ENCODE data around the gene ZBTB12. TPM values are rescaled to one million over a fixed set of nuclear protein-coding genes. Genes with fewer than 3 reads are reported as not detected.

The ZBTB12 gene
- total and polyA plus RNA-seq, 10 of the 15 experiments (the other 5 are each of a cell fraction or from before 2014, with no cell fraction given) = 0.81 to 4.5 (median 1.7) TPM; not detected in 4

DNA sequence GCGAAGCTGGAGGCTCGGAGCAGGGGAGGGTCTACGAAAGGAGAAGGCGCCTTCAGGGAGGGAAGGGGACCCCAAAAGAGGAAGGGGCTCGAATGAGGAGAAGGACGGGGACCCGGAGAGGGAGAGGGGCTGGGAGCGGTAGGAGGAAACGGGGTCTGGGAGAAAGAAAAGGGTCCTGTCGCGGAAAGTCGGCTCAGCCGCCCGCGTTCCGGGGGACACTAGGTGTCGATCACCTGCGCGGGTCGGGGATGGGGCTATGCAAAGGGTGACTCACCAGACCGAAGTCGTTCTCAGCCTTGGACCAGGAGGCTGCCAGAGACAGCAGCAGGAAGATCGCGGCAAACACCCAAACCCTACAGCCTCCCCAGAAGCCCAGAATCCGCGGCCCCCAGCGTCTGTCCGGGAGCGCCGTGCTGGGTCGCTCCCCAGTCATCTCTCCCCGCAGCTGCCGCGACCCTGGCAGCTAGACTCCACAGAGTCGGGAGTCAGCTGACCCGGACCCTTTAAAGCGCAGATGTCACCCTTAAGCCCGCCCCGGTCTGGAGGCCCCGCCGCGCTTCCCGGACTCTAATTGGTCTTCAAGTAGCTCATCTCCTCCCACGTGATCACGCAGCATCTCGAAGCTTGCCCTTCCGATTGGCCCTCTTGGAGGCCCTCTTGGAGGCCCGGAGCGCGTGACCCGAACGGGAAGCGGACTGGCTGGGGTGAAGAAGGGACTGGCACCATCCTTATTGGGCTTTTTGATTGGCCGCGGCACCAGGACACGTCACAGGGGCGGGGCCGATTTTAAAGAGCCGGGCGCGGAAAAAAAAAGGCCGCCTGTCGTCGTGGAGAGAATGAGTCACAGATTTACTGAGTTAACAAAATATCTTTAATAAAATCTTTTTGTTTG, 39.3 kb downstream of the ZBTB12 start, which contains the start of gene NEU1 (continued):
- TF ChIP-seq ZBTB40 (IDR thresholded peaks at IDR 0.05; ENCODE audit: borderline replicate concordance) (peak; percentile 65; the same call in 1 of the 2 replicates), NBN (IDR thresholded peaks at IDR 0.05) (0 out of 2 replicates have a peak, but pooled peaks have one; percentile 59), ZBTB11 (CRISPR knock-in tag; IDR thresholded peaks at IDR 0.05) (no peak), CBX3 (IDR thresholded peaks at IDR 0.05; ENCODE audit: borderline replicate concordance, low read depth) (no peak), SKIL (IDR thresholded peaks at IDR 0.05; ENCODE audit: low read depth, poor library complexity, severe bottlenecking) (no peak), POLR2A (IDR thresholded peaks at IDR 0.05; ENCODE audit: low read depth, low read length) (peak; percentile 100), BHLHE40 (IDR thresholded peaks at IDR 0.05; ENCODE audit: borderline replicate concordance in 1 of 2, low read depth in 2 of 2, low read length in 1 of 2) (peak; percentile 60 to 77; a peak in 3 of 4 replicates), RUNX3 (IDR thresholded peaks at IDR 0.05; ENCODE audit: low read length) (0 out of 2 replicates have a peak, but pooled peaks have one; percentile 6), ZBTB4 (CRISPR knock-in tag; IDR thresholded peaks at IDR 0.05) (0 out of 2 replicates have a peak, but pooled peaks have one; percentile 60)
- TF ChIP-seq, protein P1, sequence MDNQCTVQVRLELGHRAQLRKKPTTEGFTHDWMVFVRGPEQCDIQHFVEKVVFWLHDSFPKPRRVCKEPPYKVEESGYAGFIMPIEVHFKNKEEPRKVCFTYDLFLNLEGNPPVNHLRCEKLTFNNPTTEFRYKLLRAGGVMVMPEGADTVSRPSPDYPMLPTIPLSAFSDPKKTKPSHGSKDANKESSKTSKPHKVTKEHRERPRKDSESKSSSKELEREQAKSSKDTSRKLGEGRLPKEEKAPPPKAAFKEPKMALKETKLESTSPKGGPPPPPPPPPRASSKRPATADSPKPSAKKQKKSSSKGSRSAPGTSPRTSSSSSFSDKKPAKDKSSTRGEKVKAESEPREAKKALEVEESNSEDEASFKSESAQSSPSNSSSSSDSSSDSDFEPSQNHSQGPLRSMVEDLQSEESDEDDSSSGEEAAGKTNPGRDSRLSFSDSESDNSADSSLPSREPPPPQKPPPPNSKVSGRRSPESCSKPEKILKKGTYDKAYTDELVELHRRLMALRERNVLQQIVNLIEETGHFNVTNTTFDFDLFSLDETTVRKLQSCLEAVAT (IDR thresholded peaks at IDR 0.05) = peak; percentile 15; the same call in 1 of the 2 replicates
- TF ChIP-seq, protein P2, sequence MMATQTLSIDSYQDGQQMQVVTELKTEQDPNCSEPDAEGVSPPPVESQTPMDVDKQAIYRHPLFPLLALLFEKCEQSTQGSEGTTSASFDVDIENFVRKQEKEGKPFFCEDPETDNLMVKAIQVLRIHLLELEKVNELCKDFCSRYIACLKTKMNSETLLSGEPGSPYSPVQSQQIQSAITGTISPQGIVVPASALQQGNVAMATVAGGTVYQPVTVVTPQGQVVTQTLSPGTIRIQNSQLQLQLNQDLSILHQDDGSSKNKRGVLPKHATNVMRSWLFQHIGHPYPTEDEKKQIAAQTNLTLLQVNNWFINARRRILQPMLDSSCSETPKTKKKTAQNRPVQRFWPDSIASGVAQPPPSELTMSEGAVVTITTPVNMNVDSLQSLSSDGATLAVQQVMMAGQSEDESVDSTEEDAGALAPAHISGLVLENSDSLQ (IDR thresholded peaks at IDR 0.05) = peak; percentile 93

Measured in GM12878 (cell line).